ENCODE results near the gene TMEM239. TPM values are rescaled to one million over a fixed set of nuclear protein-coding genes. Genes with fewer than 3 reads are reported as not detected.

The TMEM239 gene
- total RNA-seq, 1 donor from 2014 or later: not detected

DNA sequence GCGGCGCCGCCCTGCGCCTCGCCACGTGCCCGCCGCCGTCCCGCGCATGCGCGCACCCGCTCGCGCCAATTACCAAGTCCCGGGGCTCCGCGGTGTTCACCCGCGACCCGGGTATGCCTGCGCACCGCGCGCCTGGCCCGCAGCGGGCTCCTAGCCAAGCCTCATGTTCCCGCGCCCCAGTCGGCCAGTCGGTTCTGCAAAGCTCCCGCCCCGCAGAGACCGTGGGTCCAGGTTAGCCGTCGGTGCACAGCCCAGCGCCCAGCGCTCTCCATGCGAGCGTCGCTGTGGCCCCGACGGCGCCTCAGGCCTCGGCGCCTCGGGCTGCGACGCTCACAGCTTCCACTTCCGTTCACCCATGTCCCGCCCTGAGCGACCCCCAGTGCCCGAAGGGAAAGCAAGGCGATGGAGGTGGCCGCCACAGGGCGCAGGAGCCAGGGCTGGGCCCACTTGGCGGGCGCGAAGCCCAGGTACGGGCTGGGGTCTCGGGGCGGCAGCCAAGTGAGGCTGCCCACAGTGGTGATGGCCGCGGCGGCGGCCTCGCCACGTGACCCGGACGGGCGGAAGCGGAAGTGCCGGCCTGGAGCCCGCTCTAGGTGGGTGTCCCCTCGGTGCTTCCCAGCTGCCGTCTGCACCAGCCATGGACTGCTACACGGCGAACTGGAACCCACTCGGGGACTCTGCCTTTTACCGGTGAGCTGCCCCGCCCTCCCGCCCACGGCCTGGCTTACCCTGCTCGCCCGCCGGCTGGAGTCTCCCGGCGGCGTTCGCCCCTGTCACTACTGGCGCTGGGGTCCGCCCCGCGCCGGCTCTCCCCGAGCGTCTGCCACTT is 24.2 kb downstream of the TMEM239 start, which contains the start of the genes PCED1A and VPS16:
PCED1A (minus strand) TSS at position 518 of the 829 bp plus-strand sequence. CDS start 743 bp downstream, outside the sequence.
VPS16 (plus strand) TSS at position 608 of the 829 bp plus-strand sequence; CDS start at position 638, 30 bp downstream.
- Mint-ChIP-seq H3K36me3 (ENCODE audit: low read depth, unreplicated experiment) (peaks cover 26% of the 10 kb centered on the region), H3K27ac (ENCODE audit: unreplicated experiment) (peak within 1 kb of the TSS; percentile 21), H3K27me3 (ENCODE audit: low read depth, unreplicated experiment) (no peaks in the 10 kb centered on the region), H3K9me3 (ENCODE audit: unreplicated experiment) (no peaks in the 10 kb centered on the region), H3K4me1 (ENCODE audit: low read depth, unreplicated experiment) (peaks cover 3% of the 10 kb centered on the region), H3K4me3 (ENCODE audit: unreplicated experiment) (peak within 1 kb of the TSS; percentile 89)
- H4K20me1 ChIP-seq (ENCODE audit: insufficient read depth, low read length): peaks cover 3% of the 10 kb centered on the region
- H3K36me3 ChIP-seq (ENCODE audit: insufficient read depth, low read length): peaks cover 2% of the 10 kb centered on the region
- no peak for TF ChIP-seq EZH2 (IDR thresholded peaks at IDR 0.05; ENCODE audit: insufficient read depth, low read length)
- TF ChIP-seq, protein P1, sequence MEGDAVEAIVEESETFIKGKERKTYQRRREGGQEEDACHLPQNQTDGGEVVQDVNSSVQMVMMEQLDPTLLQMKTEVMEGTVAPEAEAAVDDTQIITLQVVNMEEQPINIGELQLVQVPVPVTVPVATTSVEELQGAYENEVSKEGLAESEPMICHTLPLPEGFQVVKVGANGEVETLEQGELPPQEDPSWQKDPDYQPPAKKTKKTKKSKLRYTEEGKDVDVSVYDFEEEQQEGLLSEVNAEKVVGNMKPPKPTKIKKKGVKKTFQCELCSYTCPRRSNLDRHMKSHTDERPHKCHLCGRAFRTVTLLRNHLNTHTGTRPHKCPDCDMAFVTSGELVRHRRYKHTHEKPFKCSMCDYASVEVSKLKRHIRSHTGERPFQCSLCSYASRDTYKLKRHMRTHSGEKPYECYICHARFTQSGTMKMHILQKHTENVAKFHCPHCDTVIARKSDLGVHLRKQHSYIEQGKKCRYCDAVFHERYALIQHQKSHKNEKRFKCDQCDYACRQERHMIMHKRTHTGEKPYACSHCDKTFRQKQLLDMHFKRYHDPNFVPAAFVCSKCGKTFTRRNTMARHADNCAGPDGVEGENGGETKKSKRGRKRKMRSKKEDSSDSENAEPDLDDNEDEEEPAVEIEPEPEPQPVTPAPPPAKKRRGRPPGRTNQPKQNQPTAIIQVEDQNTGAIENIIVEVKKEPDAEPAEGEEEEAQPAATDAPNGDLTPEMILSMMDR (IDR thresholded peaks at IDR 0.05; ENCODE audit: insufficient read depth, low read depth, low read length): no peak
- peak within 1 kb of the TSS; percentile 100 for H2AFZ ChIP-seq (ENCODE audit: low read depth, low read length)
- FAIRE-seq (no peak), DNase-seq (ENCODE audit: low read depth) (peak; percentile 75)
- H3K9ac ChIP-seq (ENCODE audit: low read length): peak within 1 kb of the TSS; percentile 86
- no peaks in the 10 kb centered on the region for H3K27me3 ChIP-seq (ENCODE audit: insufficient read depth, low read length)
- no peaks in the 10 kb centered on the region for H3K9me3 ChIP-seq (ENCODE audit: insufficient read depth, low read depth, low read length)
- H3K4me2 ChIP-seq (ENCODE audit: low read length): peak within 1 kb of the TSS; percentile 85
- H3K4me1 ChIP-seq (ENCODE audit: insufficient read depth, low read length): peaks cover 9% of the 10 kb centered on the region
- H3K4me3 ChIP-seq (ENCODE audit: insufficient read depth, low read depth, low read length): peak within 1 kb of the TSS; percentile 83
- H3K27ac ChIP-seq (ENCODE audit: low read depth, low read length): peak within 1 kb of the TSS; percentile 88
- H3K79me2 ChIP-seq (ENCODE audit: insufficient read depth, low read length): peaks cover 15% of the 10 kb centered on the region

DNA sequence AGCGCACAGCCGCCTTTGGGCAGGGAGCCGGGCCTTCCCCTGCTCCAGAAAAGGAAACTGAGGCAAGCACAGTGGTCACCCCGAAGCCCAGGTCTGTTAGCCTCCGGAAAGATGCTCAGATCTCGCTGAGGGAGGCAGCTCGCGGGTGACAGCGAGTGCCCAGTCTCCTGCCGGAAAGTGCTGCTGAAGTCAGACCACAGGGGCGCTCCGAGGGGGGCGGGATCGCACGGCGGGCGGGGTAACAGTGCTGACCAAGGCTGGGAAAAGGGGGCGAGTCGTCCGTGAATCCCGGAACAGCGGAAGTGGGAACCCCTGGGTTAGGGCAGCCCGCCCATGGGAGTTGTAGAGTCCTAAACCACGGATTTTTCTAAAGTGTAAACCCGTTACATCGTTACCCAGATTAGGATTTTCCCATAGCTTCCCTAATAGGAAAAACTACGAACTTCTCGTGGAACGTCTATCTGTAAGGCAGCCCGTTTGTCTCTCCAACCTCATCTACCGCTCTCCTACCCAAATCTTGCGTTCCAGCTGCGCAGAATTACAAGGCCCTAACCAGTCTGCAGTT is 24.9 kb downstream of the TMEM239 start:
- peaks cover 24% of the 10 kb centered on the region for H3K36me3 Mint-ChIP-seq (ENCODE audit: low read depth, unreplicated experiment)
- peaks cover 3% of the 10 kb centered on the region for H3K4me1 Mint-ChIP-seq (ENCODE audit: low read depth, unreplicated experiment)
- Histone ChIP-seq H3K36me3 (ENCODE audit: insufficient read depth, low read length) (peaks cover 2% of the 10 kb centered on the region), H3K4me1 (ENCODE audit: insufficient read depth, low read length) (peaks cover 9% of the 10 kb centered on the region), H3K4me2 (ENCODE audit: low read length) (peak overlapping the region; percentile 85), H4K20me1 (ENCODE audit: insufficient read depth, low read length) (peaks cover 6% of the 10 kb centered on the region), H3K4me3 (ENCODE audit: insufficient read depth, low read depth, low read length) (peak overlapping the region; percentile 83), H3K27me3 (ENCODE audit: insufficient read depth, low read length) (no peaks in the 10 kb centered on the region), H3K27ac (ENCODE audit: low read depth, low read length) (peak overlapping the region; percentile 17), H3K79me2 (ENCODE audit: insufficient read depth, low read length) (peaks cover 15% of the 10 kb centered on the region), H3K9ac (ENCODE audit: low read length) (peak overlapping the region; percentile 86), H2AFZ (ENCODE audit: low read depth, low read length) (peak overlapping the region; percentile 100), H3K9me3 (ENCODE audit: insufficient read depth, low read depth, low read length) (no peaks in the 10 kb centered on the region)
- no peak for FAIRE-seq
- H3K4me3 Mint-ChIP-seq (ENCODE audit: unreplicated experiment): peak overlapping the region; percentile 89
- no peak for TF ChIP-seq EZH2 (IDR thresholded peaks at IDR 0.05; ENCODE audit: insufficient read depth, low read length)
- TF ChIP-seq, protein P1 (IDR thresholded peaks at IDR 0.05; ENCODE audit: insufficient read depth, low read depth, low read length): no peak
- no peak overlapping the region for H3K27ac Mint-ChIP-seq (ENCODE audit: unreplicated experiment)
- no peaks in the 10 kb centered on the region for H3K27me3 Mint-ChIP-seq (ENCODE audit: low read depth, unreplicated experiment)
- peak; percentile 63 for DNase-seq (ENCODE audit: low read depth)
- H3K9me3 Mint-ChIP-seq (ENCODE audit: unreplicated experiment): no peaks in the 10 kb centered on the region

All from astrocyte (in vitro differentiated cells and primary cell).